NCI-H82 (cell line): ENCODE measurements around the gene ENTHD1.

ENCODE experiments used
- DNase-seq: peaks from one replicate; lab custom pipeline; 2025; lab: John Stamatoyannopoulos, UW

The ENTHD1 gene

GRCh38 chr22:39731881-39732555, 161.5 kb downstream of the ENTHD1 start:
- DNase-seq: peak; percentile 44

- no peak for DNase-seq
These were observed 162.1 kb downstream of the ENTHD1 start for GRCh38 chr22:39731481-39731880.

- DNase-seq: no peak
These were observed 164.2 kb downstream of the ENTHD1 start for GRCh38 chr22:39729141-39729934.

GRCh38 chr22:39728236-39728860, 165.2 kb downstream of the ENTHD1 start:
- DNase-seq: no peak

GRCh38 chr22:39727541-39727940, 166.0 kb downstream of the ENTHD1 start:
- DNase-seq: peak; percentile 26

- no peak for DNase-seq
These were observed 168.1 kb downstream of the ENTHD1 start for GRCh38 chr22:39725351-39726035.

GRCh38 chr22:39724857-39725256, 168.7 kb downstream of the ENTHD1 start:
- DNase-seq: no peak

- peak; percentile 23 for DNase-seq
These were observed 169.2 kb downstream of the ENTHD1 start for GRCh38 chr22:39724390-39724789.

GRCh38 chr22:39723899-39724351, 169.6 kb downstream of the ENTHD1 start:
- no peak for DNase-seq

GRCh38 chr22:39723463-39723862, 170.1 kb downstream of the ENTHD1 start:
- DNase-seq: no peak

GRCh38 chr22:39722501-39722900, 171.1 kb downstream of the ENTHD1 start:
- no peak for DNase-seq

- no peak for DNase-seq
These were observed 171.6 kb downstream of the ENTHD1 start for GRCh38 chr22:39722032-39722325.

- DNase-seq: no peak
These were observed 172.1 kb downstream of the ENTHD1 start for GRCh38 chr22:39721206-39722031.

- no peak for DNase-seq
These were observed 173.8 kb downstream of the ENTHD1 start for GRCh38 chr22:39719559-39720450.

- DNase-seq: no peak
These were observed 174.6 kb downstream of the ENTHD1 start for GRCh38 chr22:39718921-39719475.

- DNase-seq: no peak
These were observed 175.4 kb downstream of the ENTHD1 start for GRCh38 chr22:39718206-39718605.

GRCh38 chr22:39717099-39717498, 176.5 kb downstream of the ENTHD1 start:
- DNase-seq: no peak

GRCh38 chr22:39716534-39716933, 177.0 kb downstream of the ENTHD1 start:
- DNase-seq: no peak

GRCh38 chr22:39715778-39716495, 177.6 kb downstream of the ENTHD1 start:
- DNase-seq: no peak

GRCh38 chr22:39714321-39714720, 179.2 kb downstream of the ENTHD1 start:
- DNase-seq: no peak
